K562 (cell line): ENCODE results near the gene THAP11. TPM values are rescaled to one million over a fixed set of nuclear protein-coding genes. Genes with fewer than 3 reads are reported as not detected.

Experiments
- ATAC-seq: fragments of 200-7000 bp; cut with Tn5 transposase; 3 replicates; pipeline ENCODE4 v1.9.1; 2020; ENCODE audit warnings: moderate library complexity
- BruUV-seq: library from RNA; stranded (reverse); fragments of 400-500 nt; replicated peaks from 2 replicates; lab custom pipeline; 2021; lab: Mats Ljungman, UMichigan
- CTCF ChIA-PET: fragments of 300-600 bp; formaldehyde crosslinking; extraction: SDS; loops from one replicate; lab custom pipeline; 2021; ENCODE audit warnings: low intra/inter-chr PET ratio; lab: Yijun Ruan, JAX
- POLR2A ChIA-PET: fragments of 300-600, 350-650 bp; sonication (Branson Sonifier 250); formaldehyde crosslinking; extraction: SDS; loops from one replicate; lab custom pipeline; 2021; ENCODE audit warnings: antibody characterized with exemption, inconsistent platforms; lab: Yijun Ruan, JAX
- DNase-seq, 4 experiments: peaks; one replicate each; pipeline versions ENCODE4 v3.0.0 to v3.0.0-alpha.2; 2011 to 2018; ENCODE audit warnings: low spot score in 3 of 4, mixed read lengths in 3 of 4; ENCODE audit errors: extremely low read depth in 1 of 4
- FAIRE-seq: peaks from 2 replicates; lab custom pipeline; 2011; peaks lifted over from hg19 to GRCh38; lab: Jason Lieb, UNC
- H2AFZ ChIP-seq: 2 replicates; pipeline ENCODE4 v1.6.0; 2011; ENCODE audit warnings: low read depth, low read length, control low read depth, inconsistent platforms
- H3K27ac ChIP-seq: fragments of 200-600 bp; 3 replicates; pipeline ENCODE4 v1.8.0; 2011; ENCODE audit warnings: low read depth, mild to moderate bottlenecking, control low read depth, inconsistent platforms, low read length, moderate library complexity, mixed read lengths; ENCODE audit errors: extremely low read depth
- H3K27me3 ChIP-seq, 2 experiments: fragments of 300-600 bp in 1 of 2; 2 replicates in 1 of 2; 3 replicates in 1 of 2; pipeline versions ENCODE4 v1.6.0 to v1.8.0; 2011; ENCODE audit warnings: inconsistent platforms in 2 of 2, low read length in 2 of 2, mild to moderate bottlenecking in 1 of 2, mixed read lengths in 1 of 2, moderate library complexity in 1 of 2; ENCODE audit not compliant: control insufficient read depth in 2 of 2, insufficient read depth in 2 of 2
- H3K36me3 ChIP-seq: fragments of 300-600 bp; 3 replicates; pipeline ENCODE4 v1.8.0; 2011; ENCODE audit warnings: mild to moderate bottlenecking, low read length, inconsistent platforms; ENCODE audit not compliant: control insufficient read depth, insufficient read depth
- H3K4me1 ChIP-seq, 2 experiments: fragments of 200-600 bp in 1 of 2; replicated peaks in 1 of 2; 2 replicates in 1 of 2; 3 replicates in 1 of 2; pipeline versions ENCODE4 v1.5.1 to v1.8.0; 2011; ENCODE audit warnings: inconsistent platforms in 2 of 2, low read length in 2 of 2, mild to moderate bottlenecking in 1 of 2, mixed read lengths in 1 of 2, moderate library complexity in 1 of 2; ENCODE audit not compliant: control insufficient read depth in 2 of 2, insufficient read depth in 2 of 2
- H3K4me2 ChIP-seq: 2 replicates; pipeline ENCODE4 v1.6.1; 2011; ENCODE audit warnings: low read length, control low read depth, inconsistent platforms, mixed read lengths; ENCODE audit not compliant: insufficient read depth
- H3K4me3 ChIP-seq: fragments of 200-600 bp; sonication (generic), shearing (Covaris generic); 2 replicates; pipeline ENCODE4 v1.5.1; 2016; ENCODE audit warnings: control low read depth, inconsistent platforms
- H3K79me2 ChIP-seq: fragments of 200-600 bp; 3 replicates; pipeline ENCODE4 v1.8.0; 2011; ENCODE audit warnings: low read length, inconsistent platforms; ENCODE audit not compliant: control insufficient read depth, insufficient read depth
- H3K9ac ChIP-seq, 2 experiments: 2 replicates each; pipeline versions ENCODE4 v1.6.0 to v1.6.1; 2011; ENCODE audit warnings: low read depth in 2 of 2, low read length in 2 of 2, control low read depth in 1 of 2, inconsistent platforms in 1 of 2, mild to moderate bottlenecking in 1 of 2, mixed read lengths in 1 of 2; ENCODE audit not compliant: insufficient read depth in 1 of 2
- H3K9me1 ChIP-seq: one replicate; pipeline ENCODE4 v1.6.0; 2011; ENCODE audit warnings: inconsistent platforms, mild to moderate bottlenecking, low read length, moderate library complexity; ENCODE audit not compliant: control insufficient read depth, insufficient read depth
- H3K9me3 ChIP-seq: replicated peaks from 2 replicates; pipeline ENCODE4 v1.5.1; 2011; ENCODE audit warnings: low read depth, low read length, inconsistent platforms; ENCODE audit not compliant: control insufficient read depth, insufficient read depth
- H4K20me1 ChIP-seq: replicated peaks from 2 replicates; pipeline ENCODE4 v1.6.1; 2011; ENCODE audit warnings: low read length, inconsistent platforms, mixed read lengths; ENCODE audit not compliant: control insufficient read depth, insufficient read depth
- ASH1L ChIP-seq: fragments of 450-650 bp; IDR thresholded peaks from 2 replicates; pipeline ENCODE4 v1.6.1; 2018; ENCODE audit warnings: borderline replicate concordance, mild to moderate bottlenecking, low read depth; ENCODE audit not compliant: partially characterized antibody
- ATF1 ChIP-seq, 2 experiments: fragments of 450-650 bp in 1 of 2; IDR thresholded peaks; 2 replicates each; pipeline ENCODE4 v1.6.1; 2016; ENCODE audit warnings: missing compliant biosample characterization in 1 of 2, missing genetic modification characterization in 1 of 2
- BRCA1 ChIP-seq, 2 experiments: fragments of 450-650 bp in 1 of 2; sonication (generic) in 1 of 2; formaldehyde crosslinking in 1 of 2; IDR thresholded peaks; 2 replicates each; pipeline versions ENCODE4 v1.5.0 to v1.6.1; 2017 to 2020; ENCODE audit warnings: mild to moderate bottlenecking in 1 of 2, missing genetic modification reagents in 1 of 2
- BRD9 ChIP-seq: fragments of 450-650 bp; IDR thresholded peaks from 2 replicates; pipeline ENCODE4 v1.6.1; 2018; ENCODE audit warnings: low read depth; ENCODE audit not compliant: partially characterized antibody
- CBFB ChIP-seq: sonication (generic); formaldehyde crosslinking; IDR thresholded peaks from 2 replicates; pipeline ENCODE4 v1.4.0; 2020; ENCODE audit warnings: mild to moderate bottlenecking, missing genetic modification reagents
- ETV1 ChIP-seq: fragments of 450-650 bp; conservative IDR thresholded peaks from 2 replicates; pipeline ENCODE4 v1.6.1; 2016; ENCODE audit warnings: missing genetic modification characterization, control low read depth, low read depth, missing compliant biosample characterization
- HEY1 ChIP-seq: fragments of 250-450 bp; sonication (Bioruptor Pico); IDR thresholded peaks from 2 replicates; pipeline ENCODE4 v1.5.0; 2020; ENCODE audit warnings: mild to moderate bottlenecking, moderate library complexity, borderline replicate concordance
- MAFF ChIP-seq: IDR thresholded peaks from 2 replicates; pipeline ENCODE4 v1.6.1; 2012; ENCODE audit warnings: low read length, improper control_type of control experiment
- NR2F6 ChIP-seq: fragments of 450-650 bp; formaldehyde crosslinking; IDR thresholded peaks from 2 replicates; pipeline ENCODE4 v1.4.0; 2020; ENCODE audit warnings: mild to moderate bottlenecking
- PML ChIP-seq: IDR thresholded peaks from 2 replicates; pipeline ENCODE4 v1.6.1; 2012; ENCODE audit warnings: low read length, inconsistent platforms
- POLR3A ChIP-seq: IDR thresholded peaks from 2 replicates; pipeline ENCODE4 v1.6.1; 2011; ENCODE audit warnings: borderline replicate concordance, mild to moderate bottlenecking, moderate library complexity; ENCODE audit not compliant: insufficient read length, insufficient read depth; ENCODE audit errors: extremely low read depth
- RFX1 ChIP-seq: fragments of 450-650 bp; IDR thresholded peaks from 2 replicates; pipeline ENCODE4 v1.6.1; 2016; ENCODE audit warnings: mild to moderate bottlenecking, moderate library complexity
- TCF7L2 ChIP-seq: fragments of 150-350 bp; IDR thresholded peaks from 2 replicates; pipeline ENCODE4 v1.6.1; 2016; ENCODE audit warnings: low read depth, mild to moderate bottlenecking, low read length, moderate library complexity
- ZFPM2 ChIP-seq: fragments of 250-450 bp; sonication (Bioruptor Pico); IDR thresholded peaks from 2 replicates; pipeline ENCODE4 v1.5.1; 2022; ENCODE audit warnings: mild to moderate bottlenecking
- ZNF311 ChIP-seq: fragments of 250-450 bp; sonication (Bioruptor Pico); IDR thresholded peaks from 2 replicates; pipeline ENCODE4 v1.4.0; 2020; ENCODE audit warnings: mild to moderate bottlenecking, moderate library complexity
- ZNF75A ChIP-seq: fragments of 450-650 bp; formaldehyde crosslinking; IDR thresholded peaks from 2 replicates; pipeline ENCODE4 v1.4.0; 2020; ENCODE audit warnings: mild to moderate bottlenecking
- ZNF764 ChIP-seq: fragments of 250-450 bp; sonication (Bioruptor Pico); IDR thresholded peaks from 2 replicates; pipeline ENCODE4 v1.4.0; 2020; ENCODE audit warnings: low read depth, mild to moderate bottlenecking, moderate library complexity
- WGBS: fragments of 100-300 bp; shearing (Covaris generic); methylation state at CpG from one replicate; pipeline ENCODE4 v1.1.6; 2016; ENCODE audit warnings: low coverage, mixed read lengths; ENCODE audit not compliant: insufficient coverage; ENCODE audit errors: missing lambda C conversion rate; 5-methylcytosine and 5-hydroxymethylcytosine counted together
- in situ Hi-C: fragments of 300-500 bp; cut with MboI; formaldehyde crosslinking; loops from 4 replicates; pipeline ENCODE4 v1.15.0; 2018; ENCODE audit warnings: inconsistent platforms, mixed read lengths
- intact Hi-C: fragments of 100-400 bp; cut with micrococcal nuclease; formaldehyde crosslinking; loops from 2 replicates; pipeline ENCODE4 v1.14.2; 2022
- polyA plus RNA-seq, 8 experiments: library from polyadenylated mRNA; depleted of rRNA in 4 of 8; stranded (reverse) in 5 of 8; unstranded in 3 of 8; fragments of >200 nt; fragmentation: Nextera tagmentation in 2 of 8; fragmentation: Illumina TruSeq in 1 of 8; extraction: Ambion mirVana in 2 of 8; extraction: Trizol in 1 of 8; gene quantifications; 2 replicates each; pipeline versions ENCODE4 v1.2.1 to v1.2.3, GENCODE V29; 2011 to 2014; ENCODE audit warnings: inconsistent platforms in 1 of 8, missing spikeins in 1 of 8
- total RNA-seq, 7 experiments: library from RNA; depleted of rRNA in 6 of 7; stranded (reverse); fragments of >200 nt in 6 of 7; fragmentation: Illumina TruSeq in 2 of 7; extraction: Trizol in 2 of 7; gene quantifications; 2 replicates each; pipeline versions ENCODE4 v1.2.1 to v1.2.3, GENCODE V29; 2011 to 2021; ENCODE audit warnings: low replicate concordance in 1 of 7
- TF ChIP-seq, protein P1 (sequence below): fragments of 250-450 bp; sonication (Bioruptor Pico); IDR thresholded peaks from 2 replicates; pipeline ENCODE4 v1.8.0; 2022; ENCODE audit warnings: inconsistent platforms, mild to moderate bottlenecking, moderate library complexity, borderline replicate concordance
- TF ChIP-seq, protein P2 (sequence below): sonication (generic); formaldehyde crosslinking; IDR thresholded peaks from 2 replicates; pipeline ENCODE4 v1.9.0; 2022; ENCODE audit warnings: mild to moderate bottlenecking, missing genetic modification reagents

Gene THAP11
- total and polyA plus RNA-seq, 9 of the 15 experiments (the other 6 are each of a cell fraction or from before 2014, with no cell fraction given) = 2.4 to 31.6 (median 21.4) TPM

DNA sequence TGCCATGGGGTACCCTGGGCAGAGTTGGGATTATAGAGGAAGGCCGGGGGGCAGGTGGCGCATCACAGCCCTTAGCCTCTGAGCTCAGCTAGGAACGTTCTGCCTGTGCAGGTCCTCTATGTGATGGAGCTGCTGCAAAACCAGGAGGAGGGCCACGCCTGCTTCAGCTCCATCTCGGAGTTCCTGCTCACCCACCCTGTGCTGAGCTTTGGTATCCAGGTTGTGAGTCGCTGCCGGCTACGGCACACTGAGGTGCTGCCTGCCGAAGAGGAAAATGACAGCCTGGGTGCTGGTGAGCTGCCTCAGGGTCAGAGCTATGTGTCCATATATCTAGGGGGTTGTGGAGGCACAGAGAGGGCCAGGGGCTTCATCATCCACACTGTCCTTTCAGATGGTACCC is 36.7 kb downstream of the THAP11 start:
- BruUV-seq = no TSS peak
- peaks cover 14 to 24% of the 10 kb centered on the region in 2 experiments; a peak in 4 of 5 replicates for H3K4me1 ChIP-seq
- ChIA-PET CTCF (no interaction called here), POLR2A (interaction anchor here (1.0 to 2.3 kb wide), 3 partner anchors 9 to 72 kb away, joined by 3 to 11 read pairs (median 4); partner anchors contain the start of genes RANBP10 and TSNAXIP1)
- no peaks in the 10 kb centered on the region for H3K27me3 ChIP-seq
- DNase-seq = no peak
- no peaks in the 10 kb centered on the region for H3K9me1 ChIP-seq
- no peak overlapping the region for H3K9ac ChIP-seq
- peaks cover 25% of the 10 kb centered on the region for H4K20me1 ChIP-seq
- peaks cover 97% of the 10 kb centered on the region; the same call in 2 of the 3 replicates for H3K36me3 ChIP-seq
- intact Hi-C loops = no loop called here
- no peaks in the 10 kb centered on the region for H3K9me3 ChIP-seq
- peaks cover 30% of the 10 kb centered on the region for H3K79me2 ChIP-seq
- in situ Hi-C loops = no loop called here
- no peak overlapping the region for H2AFZ ChIP-seq
- ATAC-seq = no peak
- WGBS = 94% methylated on average over 6 of the region's 9 CpGs
- H3K4me2 ChIP-seq = no peak overlapping the region
- no peak overlapping the region for H3K27ac ChIP-seq
- H3K4me3 ChIP-seq = no peak overlapping the region
- no peak for FAIRE-seq
- TF ChIP-seq CBFB (CRISPR knock-in tag) = no peak
- no peak for TF ChIP-seq ZFPM2 (CRISPR knock-in tag)
- TF ChIP-seq HEY1 (CRISPR knock-in tag) = no peak
- no peak for TF ChIP-seq PML
- no peak for TF ChIP-seq ETV1 (tag)
- no peak for TF ChIP-seq ZNF764 (CRISPR knock-in tag)
- no peak for TF ChIP-seq POLR3A
- TF ChIP-seq ATF1 (CRISPR knock-in tag; IDR thresholded peaks at IDR 0.05) = no peak
- no peak for TF ChIP-seq ATF1 (tag; IDR thresholded peaks at IDR 0.05)
- TF ChIP-seq BRCA1 (IDR thresholded peaks at IDR 0.05) = no peak
- TF ChIP-seq BRCA1 (CRISPR knock-in tag; IDR thresholded peaks at IDR 0.05) = no peak
- TF ChIP-seq, protein P1, sequence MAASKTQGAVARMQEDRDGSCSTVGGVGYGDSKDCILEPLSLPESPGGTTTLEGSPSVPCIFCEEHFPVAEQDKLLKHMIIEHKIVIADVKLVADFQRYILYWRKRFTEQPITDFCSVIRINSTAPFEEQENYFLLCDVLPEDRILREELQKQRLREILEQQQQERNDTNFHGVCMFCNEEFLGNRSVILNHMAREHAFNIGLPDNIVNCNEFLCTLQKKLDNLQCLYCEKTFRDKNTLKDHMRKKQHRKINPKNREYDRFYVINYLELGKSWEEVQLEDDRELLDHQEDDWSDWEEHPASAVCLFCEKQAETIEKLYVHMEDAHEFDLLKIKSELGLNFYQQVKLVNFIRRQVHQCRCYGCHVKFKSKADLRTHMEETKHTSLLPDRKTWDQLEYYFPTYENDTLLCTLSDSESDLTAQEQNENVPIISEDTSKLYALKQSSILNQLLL (CRISPR knock-in tag) = no peak
- TF ChIP-seq, protein P2, sequence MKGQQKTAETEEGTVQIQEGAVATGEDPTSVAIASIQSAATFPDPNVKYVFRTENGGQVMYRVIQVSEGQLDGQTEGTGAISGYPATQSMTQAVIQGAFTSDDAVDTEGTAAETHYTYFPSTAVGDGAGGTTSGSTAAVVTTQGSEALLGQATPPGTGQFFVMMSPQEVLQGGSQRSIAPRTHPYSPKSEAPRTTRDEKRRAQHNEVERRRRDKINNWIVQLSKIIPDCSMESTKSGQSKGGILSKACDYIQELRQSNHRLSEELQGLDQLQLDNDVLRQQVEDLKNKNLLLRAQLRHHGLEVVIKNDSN (CRISPR knock-in tag) = no peak
- TF ChIP-seq ZNF311 (CRISPR knock-in tag) = no peak
- no peak for TF ChIP-seq TCF7L2
- TF ChIP-seq ASH1L = no peak
- TF ChIP-seq NR2F6 = no peak
- TF ChIP-seq ZNF75A (CRISPR knock-in tag) = no peak
- no peak for TF ChIP-seq BRD9
- TF ChIP-seq MAFF = no peak
- TF ChIP-seq RFX1 = no peak
